Omental fat pad (tissue), 4 donors: Measurements from ENCODE around the gene WDR18. TPM values are rescaled to one million over a fixed set of nuclear protein-coding genes. Genes with fewer than 3 reads are reported as not detected.
A peak's percentile ranks its signal among the peaks of the same experiment; 100 is the strongest.

Experiments used
- ATAC-seq: fragments of 150-250 bp; one replicate; pipeline ENCODE4 v1.9.1; 2016; ENCODE audit warnings: mild to moderate bottlenecking, moderate library complexity; ENCODE audit not compliant: low FRiP score
- DNase-seq: peaks from one replicate; pipeline ENCODE4 v3.0.0-alpha.2; 2019; ENCODE audit warnings: low spot score
- total RNA-seq, 4 donors: library from RNA; depleted of rRNA; stranded (reverse); fragments of >200 nt; gene quantifications; one replicate each; pipeline ENCODE4 v1.1.0, GENCODE V29; 2016
- TF ChIP-seq, protein P1 (sequence below), 3 donors: fragments of 450-650 bp; IDR thresholded peaks; one replicate each; pipeline ENCODE4 v1.5.1; 2016 to 2017; ENCODE audit warnings: antibody characterized with exemption in 3 of 3, mild to moderate bottlenecking in 3 of 3, moderate library complexity in 2 of 3

Gene WDR18
- total RNA-seq, 4 donors from 2014 or later, result 22.8 to 69.4 (median 37.5) TPM

DNA sequence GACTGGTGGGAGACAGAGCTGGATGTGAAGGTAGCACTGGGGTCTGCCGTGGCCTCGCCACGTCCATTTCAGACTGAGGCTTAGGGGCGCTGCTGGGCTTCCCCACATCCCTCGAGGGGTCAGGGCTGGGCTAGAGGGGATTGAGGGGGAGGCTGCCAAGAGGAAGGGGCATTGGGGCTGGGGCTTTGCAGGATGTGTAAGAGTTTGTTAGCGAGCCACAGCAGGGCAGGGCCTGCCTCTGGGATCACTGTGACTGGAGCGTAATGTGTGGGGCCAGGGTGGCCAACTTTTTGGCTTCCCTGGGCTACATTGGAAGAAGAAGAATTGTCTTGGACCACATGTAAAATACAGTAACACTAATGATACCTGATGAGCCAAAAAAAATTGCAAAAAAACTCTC is 44.2 kb upstream of the WDR18 start:
- TF ChIP-seq, protein P1, sequence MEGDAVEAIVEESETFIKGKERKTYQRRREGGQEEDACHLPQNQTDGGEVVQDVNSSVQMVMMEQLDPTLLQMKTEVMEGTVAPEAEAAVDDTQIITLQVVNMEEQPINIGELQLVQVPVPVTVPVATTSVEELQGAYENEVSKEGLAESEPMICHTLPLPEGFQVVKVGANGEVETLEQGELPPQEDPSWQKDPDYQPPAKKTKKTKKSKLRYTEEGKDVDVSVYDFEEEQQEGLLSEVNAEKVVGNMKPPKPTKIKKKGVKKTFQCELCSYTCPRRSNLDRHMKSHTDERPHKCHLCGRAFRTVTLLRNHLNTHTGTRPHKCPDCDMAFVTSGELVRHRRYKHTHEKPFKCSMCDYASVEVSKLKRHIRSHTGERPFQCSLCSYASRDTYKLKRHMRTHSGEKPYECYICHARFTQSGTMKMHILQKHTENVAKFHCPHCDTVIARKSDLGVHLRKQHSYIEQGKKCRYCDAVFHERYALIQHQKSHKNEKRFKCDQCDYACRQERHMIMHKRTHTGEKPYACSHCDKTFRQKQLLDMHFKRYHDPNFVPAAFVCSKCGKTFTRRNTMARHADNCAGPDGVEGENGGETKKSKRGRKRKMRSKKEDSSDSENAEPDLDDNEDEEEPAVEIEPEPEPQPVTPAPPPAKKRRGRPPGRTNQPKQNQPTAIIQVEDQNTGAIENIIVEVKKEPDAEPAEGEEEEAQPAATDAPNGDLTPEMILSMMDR (IDR thresholded peaks at IDR 0.05), result no peak
- no peak for ATAC-seq
- no peak for DNase-seq

DNA sequence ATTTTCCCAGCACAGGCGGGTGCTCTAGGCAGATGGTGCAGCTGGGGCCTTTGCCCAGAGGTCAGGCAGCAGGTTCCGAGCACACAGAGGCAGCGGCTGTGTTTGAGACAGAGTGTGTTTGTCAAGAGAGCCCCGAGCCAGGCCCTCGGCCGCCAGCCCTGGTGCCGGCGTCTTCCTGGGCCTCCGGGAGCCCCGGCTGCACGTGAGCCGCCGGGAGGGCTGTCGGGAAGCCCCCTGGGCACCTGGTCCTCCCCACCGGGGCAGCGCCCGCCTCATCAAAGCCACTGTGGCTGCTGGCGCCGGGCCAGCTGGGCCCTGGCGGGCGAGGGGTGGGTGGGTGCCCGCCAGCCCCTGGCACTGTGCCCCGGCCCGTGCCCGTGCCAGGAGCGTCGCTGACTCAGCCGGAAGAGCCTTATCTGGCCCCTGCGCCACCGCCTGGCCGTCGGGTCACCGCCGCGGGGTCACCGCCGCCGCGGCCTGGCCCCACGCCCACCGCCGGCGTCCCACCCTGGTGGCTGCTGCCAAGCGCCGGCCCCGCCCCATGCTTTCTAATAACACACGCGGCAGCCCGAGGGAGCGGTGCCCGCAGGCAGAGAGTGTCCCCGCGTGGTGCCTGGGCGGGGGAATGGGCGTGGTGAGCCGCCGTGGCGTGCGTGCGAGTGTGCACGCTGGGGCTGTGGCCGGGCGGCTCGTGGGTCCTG is 43.4 kb upstream of the WDR18 start:
- DNase-seq (no peak), ATAC-seq (peak; percentile 63)
- TF ChIP-seq, protein P1 (IDR thresholded peaks at IDR 0.05), result no peak

DNA sequence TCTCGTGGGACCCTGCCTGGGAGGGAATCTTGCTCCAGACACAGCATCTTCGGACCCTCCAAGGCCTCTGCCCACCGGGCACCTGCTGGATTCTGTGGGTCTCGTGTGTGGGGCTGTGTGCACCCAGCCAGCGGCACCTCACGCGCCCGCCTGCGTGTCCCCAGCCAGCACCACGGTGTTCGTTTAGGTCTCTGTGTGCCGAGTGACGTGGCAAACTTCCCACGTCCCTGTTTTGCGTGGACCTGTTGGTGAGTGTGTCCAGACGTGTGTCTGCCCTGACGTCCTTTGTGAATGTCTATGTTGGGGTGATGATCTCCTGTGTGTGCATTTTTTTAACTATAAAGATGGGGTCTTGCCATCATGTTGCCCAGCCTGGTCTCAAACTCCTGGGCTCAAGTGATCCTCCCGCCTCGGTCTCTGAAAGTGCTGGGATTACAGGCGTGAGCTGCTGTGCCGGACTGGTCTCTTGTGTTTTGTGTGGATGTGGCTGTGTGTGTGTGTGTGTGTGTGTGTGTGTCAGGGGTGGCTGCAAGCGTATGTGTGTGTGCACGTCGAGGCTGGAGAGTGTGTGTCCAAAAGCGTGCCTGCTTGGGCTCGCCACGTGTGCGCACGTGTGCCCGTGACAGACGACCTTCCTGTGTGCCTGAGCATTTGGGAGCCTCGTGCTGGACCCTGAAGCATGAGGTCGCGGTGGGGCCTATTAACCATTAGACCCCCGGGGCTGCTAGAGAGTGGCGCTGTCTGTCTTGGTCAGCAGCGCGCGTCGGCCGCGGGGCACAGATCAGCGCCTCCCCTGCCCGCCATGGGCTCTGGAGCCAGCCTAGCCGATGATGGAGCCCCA is 42.6 kb upstream of the WDR18 start:
- DNase-seq (no peak), ATAC-seq (peak; percentile 2)
- TF ChIP-seq, protein P1 (IDR thresholded peaks at IDR 0.05), result no peak

DNA sequence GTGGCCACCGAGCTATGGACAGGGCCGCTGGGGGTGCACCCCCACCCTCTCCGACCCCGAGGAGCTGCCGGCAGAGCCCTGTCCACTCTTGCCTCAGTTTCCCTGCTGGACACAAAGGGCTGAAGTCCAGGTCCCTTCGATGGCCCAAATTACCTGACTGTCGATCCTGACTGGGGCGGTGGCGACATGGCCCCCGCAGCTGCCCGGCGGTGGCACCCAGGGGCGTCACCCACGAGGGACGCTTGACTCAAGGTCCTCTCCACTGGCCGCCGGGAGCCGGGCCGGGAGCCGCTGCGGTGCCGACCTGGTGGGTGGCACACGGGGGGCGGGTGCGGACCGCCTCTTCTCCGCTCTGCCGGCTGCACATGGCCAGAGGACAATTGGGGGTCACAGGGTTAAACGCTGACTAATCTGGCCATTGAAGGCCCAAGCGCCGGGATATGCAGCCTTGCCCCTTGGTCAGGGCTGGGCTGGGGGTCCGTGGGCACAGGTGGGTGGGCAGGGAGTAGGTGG is 42.0 kb upstream of the WDR18 start:
- TF ChIP-seq, protein P1 (IDR thresholded peaks at IDR 0.05), result no peak
- DNase-seq (no peak), ATAC-seq (no peak)

DNA sequence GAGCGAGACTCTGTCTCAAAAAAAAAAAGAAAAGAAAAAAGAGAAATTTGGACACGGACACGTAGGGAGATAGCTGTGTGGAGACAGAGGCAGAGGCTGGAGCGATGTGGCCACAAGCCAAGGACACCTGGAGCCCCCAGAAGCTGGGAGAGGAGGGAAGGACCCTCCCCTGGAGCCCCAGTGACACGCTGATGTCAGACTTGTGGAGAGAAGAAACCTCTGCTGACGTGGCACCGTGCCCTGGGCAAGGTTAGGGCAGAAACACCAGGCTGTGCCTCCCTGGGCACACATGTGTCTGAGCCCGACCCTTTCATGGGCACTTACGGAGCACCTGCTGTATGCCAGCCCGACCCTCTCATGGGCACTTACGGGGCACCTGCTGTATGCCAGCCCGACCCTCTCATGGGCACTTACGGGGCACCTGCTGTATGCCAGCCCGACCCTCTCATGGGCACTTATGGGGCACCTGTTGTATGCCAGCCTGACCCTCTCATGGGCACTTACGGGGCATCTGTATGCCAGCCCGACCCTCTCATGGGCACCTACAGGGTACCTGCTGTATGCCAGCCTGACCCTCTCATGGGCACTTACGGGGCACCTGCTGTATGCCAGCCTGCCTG is 40.5 kb upstream of the WDR18 start:
- TF ChIP-seq, protein P1 (IDR thresholded peaks at IDR 0.05), result no peak
- no peak for DNase-seq
- ATAC-seq, result no peak

DNA sequence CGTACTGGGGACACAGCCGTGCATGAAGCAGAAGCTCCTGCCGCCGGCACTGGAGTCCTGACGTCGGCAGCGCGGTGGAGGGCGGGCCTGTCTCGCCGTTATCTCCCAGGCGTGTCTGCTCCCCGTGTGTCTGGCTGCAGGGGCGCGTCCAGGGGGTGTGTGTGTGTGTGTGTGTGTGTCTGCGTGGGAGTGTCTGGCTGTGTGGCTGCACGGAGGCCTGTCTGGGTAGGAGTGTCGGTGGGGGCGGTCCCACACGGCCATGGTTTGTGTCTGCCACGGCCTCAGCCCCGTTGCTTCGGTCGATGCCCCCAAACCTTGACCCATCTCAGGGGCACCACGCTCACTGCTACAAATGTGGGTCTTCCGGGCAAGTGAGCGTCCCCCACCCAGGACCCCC is 40.0 kb upstream of the WDR18 start:
- peak; percentile 58 for ATAC-seq
- TF ChIP-seq, protein P1 (IDR thresholded peaks at IDR 0.05), result no peak

More for the DNA sequence above, 40.0 kb upstream of the WDR18 start:
- no peak for DNase-seq
